ENCODE results near the gene SH2D2A.

DNA sequence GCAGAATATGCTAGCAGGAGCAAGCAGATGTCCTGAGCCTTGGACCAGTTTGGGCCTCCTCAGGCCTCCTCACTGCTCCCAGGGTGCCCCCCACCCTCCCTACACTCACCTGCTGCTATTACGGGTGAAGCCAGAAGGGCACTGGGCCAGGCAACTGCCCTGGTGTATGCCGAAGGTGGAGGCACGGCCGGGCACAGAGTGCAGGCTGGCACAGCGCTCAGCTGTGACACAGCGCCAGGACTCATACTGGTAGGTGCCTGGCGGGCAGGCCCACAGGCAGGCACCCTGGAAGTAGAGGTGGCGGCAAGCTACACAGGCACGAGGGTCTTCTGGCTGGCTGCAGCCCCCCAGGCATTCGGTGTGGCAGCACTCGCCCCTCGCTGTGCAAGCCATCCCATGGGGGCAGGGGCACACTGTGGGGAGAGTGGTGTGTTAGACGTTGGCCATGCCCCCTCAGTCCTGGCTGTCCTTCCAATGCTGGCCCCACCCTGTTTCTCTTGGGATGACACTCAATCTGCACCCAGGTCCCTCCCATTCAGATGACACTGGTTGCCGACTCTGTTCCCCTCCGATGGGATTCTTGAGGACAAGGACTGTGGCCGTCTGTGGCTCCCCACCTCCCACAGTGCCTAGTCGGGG, 35.2 kb upstream of the SH2D2A start:
- TF ChIP-seq POLR2A (IDR thresholded peaks at IDR 0.05) = no peak
- TF ChIP-seq, protein P1, sequence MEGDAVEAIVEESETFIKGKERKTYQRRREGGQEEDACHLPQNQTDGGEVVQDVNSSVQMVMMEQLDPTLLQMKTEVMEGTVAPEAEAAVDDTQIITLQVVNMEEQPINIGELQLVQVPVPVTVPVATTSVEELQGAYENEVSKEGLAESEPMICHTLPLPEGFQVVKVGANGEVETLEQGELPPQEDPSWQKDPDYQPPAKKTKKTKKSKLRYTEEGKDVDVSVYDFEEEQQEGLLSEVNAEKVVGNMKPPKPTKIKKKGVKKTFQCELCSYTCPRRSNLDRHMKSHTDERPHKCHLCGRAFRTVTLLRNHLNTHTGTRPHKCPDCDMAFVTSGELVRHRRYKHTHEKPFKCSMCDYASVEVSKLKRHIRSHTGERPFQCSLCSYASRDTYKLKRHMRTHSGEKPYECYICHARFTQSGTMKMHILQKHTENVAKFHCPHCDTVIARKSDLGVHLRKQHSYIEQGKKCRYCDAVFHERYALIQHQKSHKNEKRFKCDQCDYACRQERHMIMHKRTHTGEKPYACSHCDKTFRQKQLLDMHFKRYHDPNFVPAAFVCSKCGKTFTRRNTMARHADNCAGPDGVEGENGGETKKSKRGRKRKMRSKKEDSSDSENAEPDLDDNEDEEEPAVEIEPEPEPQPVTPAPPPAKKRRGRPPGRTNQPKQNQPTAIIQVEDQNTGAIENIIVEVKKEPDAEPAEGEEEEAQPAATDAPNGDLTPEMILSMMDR (IDR thresholded peaks at IDR 0.05) = no peak

All from tibial nerve (tissue), 3 donors.